Body of pancreas (tissue), 4 donors: ENCODE measurements around the gene MS4A1. TPM values are rescaled to one million over a fixed set of nuclear protein-coding genes. Genes with fewer than 3 reads are reported as not detected.
"Not testable (repeated sequence)": the region's sequence is repeated elsewhere in the genome, so short reads cannot be mapped to it uniquely, and the experiment has no call there.

ENCODE experiments used
- ATAC-seq: fragments of 150-250 bp; one replicate; pipeline ENCODE4 v1.9.1; 2016
- DNase-seq, 4 donors: peaks; one replicate each; pipeline ENCODE4 v3.0.0-alpha.2; 2019
- H3K27ac ChIP-seq, 4 donors: fragments of 200-600 bp; sonication (generic); 1 replicate in 3 of 4; 2 replicates in 1 of 4; pipeline versions ENCODE4 v1.5.1 to v1.6.1; 2016 to 2019; ENCODE audit warnings: mild to moderate bottlenecking in 1 of 4, mixed read lengths in 1 of 4, moderate library complexity in 1 of 4
- H3K27me3 ChIP-seq, 2 donors: fragments of 200-600 bp; sonication (generic); one replicate each; pipeline ENCODE4 v1.6.0; 2016; ENCODE audit warnings: mild to moderate bottlenecking in 1 of 2
- H3K36me3 ChIP-seq, 2 donors: fragments of 200-600 bp; sonication (generic); replicated peaks in 1 of 2; 2 replicates each; pipeline ENCODE4 v1.5.1; 2016; ENCODE audit warnings: low read depth in 2 of 2; ENCODE audit not compliant: insufficient read depth in 1 of 2
- H3K4me1 ChIP-seq: fragments of 200-600 bp; sonication (generic); one replicate; pipeline ENCODE4 v1.6.0; 2016
- H3K4me3 ChIP-seq, 2 donors: fragments of 200-600 bp; sonication (generic); 1 replicate in 1 of 2; 2 replicates in 1 of 2; pipeline ENCODE4 v1.5.1; 2016 to 2019
- H3K9me3 ChIP-seq, 3 donors: fragments of 200-600 bp; sonication (generic); 1 replicate in 2 of 3; 2 replicates in 1 of 3; pipeline ENCODE4 v1.5.1; 2016
- CTCF ChIP-seq, 7 experiments: fragments of 450-650 bp in 4 of 7; fragments of 200-600 bp in 3 of 7; sonication (generic) in 3 of 7; IDR thresholded peaks; one replicate each; pipeline ENCODE4 v1.5.1; 2016 to 2019; ENCODE audit warnings: antibody characterized with exemption in 7 of 7
- POLR2A ChIP-seq, 3 donors: fragments of 450-650 bp; IDR thresholded peaks; one replicate each; pipeline ENCODE4 v1.6.1; 2016; ENCODE audit warnings: antibody characterized with exemption in 3 of 3, mild to moderate bottlenecking in 2 of 3
- WGBS, 2 donors: methylation state at CpG; one replicate each; pipeline ENCODE4 v1.1.5; 2017; 5-methylcytosine and 5-hydroxymethylcytosine counted together
- intact Hi-C: fragments of 100-400 bp; cut with DNase I; formaldehyde crosslinking; loops from one replicate; pipeline ENCODE4 v1.15.1; 2023
- total RNA-seq, 2 donors: library from RNA; depleted of rRNA; stranded (reverse); fragments of >200 nt; gene quantifications; one replicate each; pipeline ENCODE4 v1.1.0, GENCODE V29; 2016

The MS4A1 gene
- total RNA-seq, 2 donors from 2014 or later: not detected

DNA sequence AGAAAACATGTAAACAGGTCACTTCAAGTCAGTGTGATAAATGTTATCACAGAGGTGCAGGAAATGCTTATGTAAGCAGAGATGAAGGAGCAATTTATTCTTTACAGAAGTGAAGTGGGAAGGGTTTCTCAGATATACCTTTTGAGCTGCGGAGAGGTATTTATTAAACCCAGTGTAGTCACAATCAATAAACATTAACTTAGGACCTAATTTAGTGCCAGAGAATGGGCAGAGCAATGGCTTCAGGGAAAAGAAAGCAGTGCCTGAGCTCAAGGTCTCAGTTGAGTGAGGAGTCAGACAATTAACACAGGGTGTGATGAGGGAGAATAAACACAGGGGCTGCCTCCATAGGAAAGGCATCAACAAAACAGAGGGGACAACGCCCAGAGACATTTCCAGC lies 24.4 kb upstream of the MS4A1 start:
- 36 to 38% methylated on average over 2 of the region's 2 CpGs for WGBS, 2 donors

DNA sequence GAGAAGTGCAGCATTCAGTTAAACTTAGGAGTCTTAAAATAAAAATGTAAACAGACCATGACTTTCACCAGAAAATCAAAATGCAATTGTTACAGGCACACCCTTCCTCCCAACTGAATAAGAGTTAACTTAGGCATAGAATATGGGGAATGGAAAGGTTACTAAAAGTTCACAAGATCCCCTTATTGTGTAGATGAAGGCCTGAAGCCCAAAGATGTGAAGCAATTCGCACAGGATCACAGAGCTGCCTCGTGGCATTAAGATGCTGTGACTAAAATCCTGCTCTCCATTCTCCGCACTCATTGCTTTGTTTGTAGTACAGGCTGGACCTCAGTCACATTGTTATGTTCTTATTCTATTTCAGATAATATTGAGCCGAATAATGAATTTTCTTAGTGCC lies 22.2 kb upstream of the MS4A1 start:
- no peak for DNase-seq
- no peaks in the 10 kb centered on the region for H3K27me3 ChIP-seq
- H3K4me1 ChIP-seq: peaks cover 11% of the 10 kb centered on the region
- H3K9me3 ChIP-seq: no peaks in the 10 kb centered on the region
- H3K27ac ChIP-seq: no peak overlapping the region
- 79 to 80% methylated on average over 4 of the region's 4 CpGs for WGBS, 2 donors
- no peak for ATAC-seq
- H3K4me3 ChIP-seq: no peak overlapping the region
- TF ChIP-seq CTCF (IDR thresholded peaks at IDR 0.05) (no peak), POLR2A (IDR thresholded peaks at IDR 0.05) (no peak)
- H3K36me3 ChIP-seq: no peaks in the 10 kb centered on the region
- intact Hi-C loops: no loop called here

More for the DNA sequence above, 24.4 kb upstream of the MS4A1 start:
- TF ChIP-seq CTCF (IDR thresholded peaks at IDR 0.05) (no peak), POLR2A (IDR thresholded peaks at IDR 0.05) (no peak)
- DNase-seq (no peak), ATAC-seq (no peak)
- intact Hi-C loops: no loop called here
- Histone ChIP-seq H3K27ac (no peak overlapping the region), H3K4me1 (peaks cover 11% of the 10 kb centered on the region), H3K9me3 (no peaks in the 10 kb centered on the region), H3K4me3 (no peak overlapping the region), H3K27me3 (no peaks in the 10 kb centered on the region), H3K36me3 (no peaks in the 10 kb centered on the region)

DNA sequence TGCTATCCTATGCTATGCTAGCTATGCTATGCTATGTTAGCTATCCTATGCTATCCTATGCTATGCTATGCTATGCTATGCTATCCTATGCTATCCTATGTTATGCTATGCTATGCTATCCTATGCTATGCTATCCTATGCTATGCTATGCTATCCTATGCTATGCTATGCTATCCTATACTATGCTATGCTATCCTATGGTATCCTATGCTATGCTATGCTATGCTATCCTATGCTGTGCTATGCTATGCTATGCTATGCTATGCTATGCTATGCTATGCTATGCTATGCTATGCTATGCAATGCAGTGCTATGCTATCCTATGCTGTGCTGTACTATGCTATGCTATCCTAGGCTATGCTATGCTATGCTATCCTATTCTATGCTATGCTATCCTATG lies 8.6 kb upstream of the MS4A1 start:
- DNase-seq (no peak), ATAC-seq (no peak)
- Histone ChIP-seq H3K9me3 (no peaks in the 10 kb centered on the region), H3K27me3 (no peaks in the 10 kb centered on the region), H3K4me3 (no peak overlapping the region), H3K36me3 (no peaks in the 10 kb centered on the region), H3K4me1 (no peaks in the 10 kb centered on the region), H3K27ac (no peak overlapping the region)
- intact Hi-C loops: no loop called here
- no peak for TF ChIP-seq CTCF (IDR thresholded peaks at IDR 0.05)
- TF ChIP-seq POLR2A (IDR thresholded peaks at IDR 0.05): no peak

- TF ChIP-seq POLR2A (IDR thresholded peaks at IDR 0.05) (no peak), CTCF (IDR thresholded peaks at IDR 0.05) (no peak)
- intact Hi-C loops: no loop called here
- H3K27me3 ChIP-seq: no peaks in the 10 kb centered on the region
- no peak for DNase-seq
- ATAC-seq: no peak
- H3K9me3 ChIP-seq: no peaks in the 10 kb centered on the region
- no peaks in the 10 kb centered on the region for H3K4me1 ChIP-seq
- H3K4me3 ChIP-seq: no peak overlapping the region
- no peak overlapping the region for H3K27ac ChIP-seq
- no peaks in the 10 kb centered on the region for H3K36me3 ChIP-seq
Observed at GRCh38 chr11:60447846-60448245, 7.8 kb upstream of the MS4A1 start.

DNA sequence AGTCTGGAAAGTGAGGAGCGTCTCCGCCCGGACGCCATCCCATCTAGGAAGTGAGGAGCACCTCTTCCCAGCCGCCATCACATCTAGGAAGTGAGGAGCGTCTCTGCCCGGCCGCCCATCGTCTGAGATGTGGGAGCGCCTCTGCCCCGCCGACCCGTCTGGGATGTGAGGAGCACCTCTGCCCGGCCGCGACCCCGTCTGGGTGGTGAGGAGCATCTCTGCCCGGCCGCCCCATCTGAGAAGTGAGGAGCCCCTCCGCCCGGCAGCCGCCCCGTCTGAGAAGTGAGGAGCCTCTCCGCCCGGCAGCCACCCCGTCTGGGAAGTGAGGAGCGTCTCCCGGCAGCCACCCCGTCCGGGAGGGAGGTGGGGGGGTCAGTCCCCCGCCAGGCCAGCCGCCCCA lies 4.5 kb upstream of the MS4A1 start:
- DNase-seq, H3K27me3 ChIP-seq, intact Hi-C loops, H3K4me3 ChIP-seq, ATAC-seq, H3K4me1 ChIP-seq, H3K9me3 ChIP-seq, H3K27ac ChIP-seq, H3K36me3 ChIP-seq: not testable (repeated sequence)
- WGBS, 2 donors: 80 to 89% methylated on average over 1 to 14 of the region's 32 CpGs
